Body of pancreas (tissue), 4 donors: ENCODE results near the gene ZFR2.

Experiments used
- POLR2A ChIP-seq, 3 donors: fragments of 450-650 bp; IDR thresholded peaks; one replicate each; pipeline ENCODE4 v1.6.1; 2016; ENCODE audit warnings: antibody characterized with exemption in 3 of 3, mild to moderate bottlenecking in 2 of 3
- TF ChIP-seq, protein P1 (sequence below), 7 experiments: fragments of 450-650 bp in 4 of 7; fragments of 200-600 bp in 3 of 7; sonication (generic) in 3 of 7; IDR thresholded peaks; one replicate each; pipeline ENCODE4 v1.5.1; 2016 to 2019; ENCODE audit warnings: antibody characterized with exemption in 7 of 7

GRCh38 chr19:3897936-3898335 lies 29.1 kb upstream of the ZFR2 start:
- TF ChIP-seq, protein P1, sequence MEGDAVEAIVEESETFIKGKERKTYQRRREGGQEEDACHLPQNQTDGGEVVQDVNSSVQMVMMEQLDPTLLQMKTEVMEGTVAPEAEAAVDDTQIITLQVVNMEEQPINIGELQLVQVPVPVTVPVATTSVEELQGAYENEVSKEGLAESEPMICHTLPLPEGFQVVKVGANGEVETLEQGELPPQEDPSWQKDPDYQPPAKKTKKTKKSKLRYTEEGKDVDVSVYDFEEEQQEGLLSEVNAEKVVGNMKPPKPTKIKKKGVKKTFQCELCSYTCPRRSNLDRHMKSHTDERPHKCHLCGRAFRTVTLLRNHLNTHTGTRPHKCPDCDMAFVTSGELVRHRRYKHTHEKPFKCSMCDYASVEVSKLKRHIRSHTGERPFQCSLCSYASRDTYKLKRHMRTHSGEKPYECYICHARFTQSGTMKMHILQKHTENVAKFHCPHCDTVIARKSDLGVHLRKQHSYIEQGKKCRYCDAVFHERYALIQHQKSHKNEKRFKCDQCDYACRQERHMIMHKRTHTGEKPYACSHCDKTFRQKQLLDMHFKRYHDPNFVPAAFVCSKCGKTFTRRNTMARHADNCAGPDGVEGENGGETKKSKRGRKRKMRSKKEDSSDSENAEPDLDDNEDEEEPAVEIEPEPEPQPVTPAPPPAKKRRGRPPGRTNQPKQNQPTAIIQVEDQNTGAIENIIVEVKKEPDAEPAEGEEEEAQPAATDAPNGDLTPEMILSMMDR (IDR thresholded peaks at IDR 0.05) = no peak
- no peak for TF ChIP-seq POLR2A (IDR thresholded peaks at IDR 0.05)
